Hematopoietic multipotent progenitor cell treated with erythropoietin and hydrocortisone succinate and interleukin-3 and kit ligand, for 6 days (in vitro differentiated cells): ENCODE measurements around the gene CALM1.

Source experiments
- DNase-seq: peaks from one replicate; pipeline ENCODE4 v3.0.0-alpha.2; 2015

CALM1 gene

GRCh38 chr14:90444077-90444696, 47.4 kb downstream of the CALM1 start:
- no peak for DNase-seq

- no peak for DNase-seq
These were observed 48.2 kb downstream of the CALM1 start for GRCh38 chr14:90445011-90445410.

- DNase-seq: no peak
These were observed 49.6 kb downstream of the CALM1 start for GRCh38 chr14:90446405-90446804.

GRCh38 chr14:90447720-90448497, 51.1 kb downstream of the CALM1 start:
- DNase-seq: no peak

GRCh38 chr14:90449411-90449810, 52.6 kb downstream of the CALM1 start:
- no peak for DNase-seq

- DNase-seq: no peak
These were observed 53.3 kb downstream of the CALM1 start for GRCh38 chr14:90450151-90450550.

- no peak for DNase-seq
These were observed 53.8 kb downstream of the CALM1 start for GRCh38 chr14:90450667-90451066.

- no peak for DNase-seq
These were observed 54.6 kb downstream of the CALM1 start for GRCh38 chr14:90451443-90451842.

GRCh38 chr14:90451961-90452360, 55.1 kb downstream of the CALM1 start:
- DNase-seq: peak; percentile 44

- DNase-seq: no peak
These were observed 55.5 kb downstream of the CALM1 start for GRCh38 chr14:90452366-90452765.

GRCh38 chr14:90453401-90453951, 56.6 kb downstream of the CALM1 start:
- peak; percentile 29 for DNase-seq

GRCh38 chr14:90454041-90455000, 57.5 kb downstream of the CALM1 start:
- DNase-seq: peak; percentile 42

GRCh38 chr14:90455100-90455571, 58.3 kb downstream of the CALM1 start:
- DNase-seq: no peak

- DNase-seq: no peak
These were observed 59.7 kb downstream of the CALM1 start for GRCh38 chr14:90456551-90456950.

GRCh38 chr14:90457186-90457585, 60.4 kb downstream of the CALM1 start:
- DNase-seq: no peak
